ENCODE results near the gene RECK.

DNA sequence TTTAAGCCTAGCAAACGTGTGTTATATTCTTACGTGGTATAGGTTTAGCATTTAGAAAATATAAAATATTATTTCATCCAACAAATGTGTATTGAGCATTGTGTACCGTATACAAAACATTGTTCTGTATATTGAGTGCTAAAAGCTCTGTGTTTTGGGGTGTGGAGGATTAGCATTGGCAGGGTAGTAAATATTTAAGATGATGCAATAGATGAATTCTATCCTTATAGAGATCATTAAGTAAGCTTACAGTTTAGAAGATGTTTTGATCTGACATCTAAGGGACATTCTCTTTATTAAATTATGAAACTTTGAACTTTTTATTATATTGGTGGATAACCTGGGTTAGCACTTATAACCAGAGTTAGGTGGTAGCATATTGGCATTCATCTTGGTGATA, 51.3 kb downstream of the RECK start:
- TF ChIP-seq POLR2A (IDR thresholded peaks at IDR 0.05; ENCODE audit: low read length) (no peak), GATA1 (IDR thresholded peaks at IDR 0.05; ENCODE audit: low read depth, low read length) (no peak)
